Endothelial cell of umbilical vein (primary cell): Measurements from ENCODE around the gene MIS12. TPM values are rescaled to one million over a fixed set of nuclear protein-coding genes. Genes with fewer than 3 reads are reported as not detected.

ENCODE experiments used
- BruUV-seq: library from RNA; stranded (reverse); fragments of 400-500 nt; replicated peaks from 2 replicates; lab custom pipeline; 2021; lab: Mats Ljungman, UMichigan
- CTCF ChIA-PET: fragments of 300-600, 350-600 bp; sonication (Branson Sonifier 250); formaldehyde crosslinking; loops from one replicate; lab custom pipeline; 2021; ENCODE audit warnings: antibody characterized with exemption, inconsistent platforms; lab: Charles Lee
- POLR2A ChIA-PET: fragments of 300-600, 350-600 bp; sonication (Branson Sonifier 250); formaldehyde crosslinking; loops from one replicate; lab custom pipeline; 2021; ENCODE audit warnings: antibody characterized with exemption, inconsistent platforms; lab: Charles Lee
- DNase-seq: peaks from one replicate; pipeline ENCODE4 v3.0.0-alpha.2; 2011; ENCODE audit warnings: low read depth, low spot score
- FAIRE-seq: peaks from 2 replicates; lab custom pipeline; 2011; peaks lifted over from hg19 to GRCh38; lab: Jason Lieb, UNC
- H2AFZ ChIP-seq: 2 replicates; pipeline ENCODE4 v1.6.0; 2012; ENCODE audit warnings: low read depth, low read length, control low read depth, inconsistent platforms
- H3K27ac ChIP-seq: 2 replicates; pipeline ENCODE4 v1.5.1; 2011; ENCODE audit warnings: low read depth, mild to moderate bottlenecking, control low read depth, low read length, moderate library complexity; ENCODE audit not compliant: insufficient read depth
- H3K27me3 ChIP-seq, 2 experiments: 2 replicates each; pipeline versions ENCODE4 v1.6.0 to v1.6.1; 2011; ENCODE audit warnings: low read length in 2 of 2, mixed read lengths in 1 of 2; ENCODE audit not compliant: control insufficient read depth in 2 of 2, insufficient read depth in 2 of 2
- H3K36me3 ChIP-seq, 2 experiments: 2 replicates in 1 of 2; 3 replicates in 1 of 2; pipeline ENCODE4 v1.5.1; 2011; ENCODE audit warnings: low read length in 2 of 2, mild to moderate bottlenecking in 1 of 2, moderate library complexity in 1 of 2; ENCODE audit not compliant: control insufficient read depth in 2 of 2, insufficient read depth in 2 of 2; ENCODE audit errors: extremely low read depth in 1 of 2
- H3K4me1 ChIP-seq: 3 replicates; pipeline ENCODE4 v1.5.1; 2011; ENCODE audit warnings: mild to moderate bottlenecking, low read length; ENCODE audit not compliant: control insufficient read depth, insufficient read depth; ENCODE audit errors: extremely low read depth
- H3K4me2 ChIP-seq: 2 replicates; pipeline ENCODE4 v1.6.1; 2011; ENCODE audit warnings: low read length, control low read depth, mixed read lengths; ENCODE audit not compliant: insufficient read depth
- H3K4me3 ChIP-seq, 3 experiments: fragments of 200-600 bp in 1 of 3; sonication (generic), shearing (Covaris generic) in 1 of 3; replicated peaks in 1 of 3; 2 replicates each; pipeline ENCODE4 v1.5.1; 2011 to 2016; ENCODE audit warnings: control low read depth in 3 of 3, low read length in 3 of 3, mild to moderate bottlenecking in 2 of 3, inconsistent platforms in 1 of 3, low read depth in 1 of 3, moderate library complexity in 1 of 3; ENCODE audit not compliant: insufficient read depth in 1 of 3
- H3K79me2 ChIP-seq: 2 replicates; pipeline ENCODE4 v1.6.0; 2012; ENCODE audit warnings: low read length, inconsistent platforms; ENCODE audit not compliant: control insufficient read depth, insufficient read depth
- H3K9ac ChIP-seq: replicated peaks from 2 replicates; pipeline ENCODE3; 2011; ENCODE audit warnings: low read length, control low read depth; ENCODE audit not compliant: insufficient read depth; ENCODE audit errors: extremely low read depth
- H3K9me1 ChIP-seq: replicated peaks from 3 replicates; pipeline ENCODE4 v1.6.0; 2011; ENCODE audit warnings: mild to moderate bottlenecking, low read length; ENCODE audit not compliant: control insufficient read depth, insufficient read depth; ENCODE audit errors: extremely low read depth
- H3K9me3 ChIP-seq: replicated peaks from 2 replicates; pipeline ENCODE4 v1.5.1; 2012; ENCODE audit warnings: low read length, inconsistent platforms; ENCODE audit not compliant: control insufficient read depth, insufficient read depth
- H4K20me1 ChIP-seq: replicated peaks from 2 replicates; pipeline ENCODE3; 2011; ENCODE audit warnings: mild to moderate bottlenecking, low read length; ENCODE audit not compliant: control insufficient read depth, insufficient read depth; ENCODE audit errors: extremely low read depth
- EZH2 ChIP-seq: IDR thresholded peaks from 2 replicates; pipeline ENCODE4 v1.6.1; 2012; ENCODE audit warnings: borderline replicate concordance, low read depth, mild to moderate bottlenecking, moderate library complexity, low read length, inconsistent platforms; ENCODE audit not compliant: severe bottlenecking
- FOS ChIP-seq: IDR thresholded peaks from 2 replicates; pipeline ENCODE4 v1.6.1; 2011; ENCODE audit warnings: mild to moderate bottlenecking, low read length, moderate library complexity, borderline replicate concordance; ENCODE audit not compliant: insufficient read depth
- GATA2 ChIP-seq: IDR thresholded peaks from 2 replicates; pipeline ENCODE4 v1.7.0; 2011; ENCODE audit warnings: low read depth, mild to moderate bottlenecking, moderate library complexity, mixed read lengths, low read length; ENCODE audit not compliant: insufficient read length, insufficient read depth
- JUN ChIP-seq: IDR thresholded peaks from 2 replicates; pipeline ENCODE4 v1.6.1; 2011; ENCODE audit warnings: borderline replicate concordance, low read depth; ENCODE audit not compliant: insufficient read length, insufficient read depth
- MAX ChIP-seq: IDR thresholded peaks from 2 replicates; pipeline ENCODE4 v1.6.1; 2011; ENCODE audit not compliant: insufficient read depth, insufficient read length
- MYC ChIP-seq: IDR thresholded peaks from one replicate; pipeline ENCODE4 v1.6.1; 2011; ENCODE audit warnings: mild to moderate bottlenecking, low read depth, low read length
- POLR2A ChIP-seq: IDR thresholded peaks from 2 replicates; pipeline ENCODE4 v1.6.1; 2012; ENCODE audit warnings: low read depth, mild to moderate bottlenecking, control low read depth, low read length
- POLR2AphosphoS5 ChIP-seq: IDR thresholded peaks from 2 replicates; pipeline ENCODE4 v1.6.1; 2012; ENCODE audit warnings: low read depth, mild to moderate bottlenecking, control low read depth, low read length, moderate library complexity; ENCODE audit not compliant: insufficient read depth
- dilution Hi-C: fragments of 300-500 bp; cut with MboI; formaldehyde crosslinking; loops from one replicate; pipeline ENCODE4 v1.15.0; 2019; ENCODE audit warnings: low sequenced_read_pairs; ENCODE audit not compliant: extremely low pct_ligation_motif_present
- intact Hi-C: fragments of 100-400 bp; cut with micrococcal nuclease; formaldehyde crosslinking; loops from one replicate; pipeline ENCODE4 v1.10.0; 2022
- polyA plus RNA-seq, 4 experiments: library from polyadenylated mRNA; depleted of rRNA in 3 of 4; stranded (reverse) in 3 of 4; unstranded in 1 of 4; fragments of >200 nt; gene quantifications; 2 replicates each; pipeline versions ENCODE4 v1.2.1 to v1.2.3, GENCODE V29; 2011 to 2012; ENCODE audit warnings: missing spikeins in 1 of 4
- total RNA-seq: library from RNA; stranded (reverse); gene quantifications from 2 replicates; pipeline ENCODE4 v1.2.3, GENCODE V29; 2021
- TF ChIP-seq, protein P1 (sequence below), 2 donors: IDR thresholded peaks; 1 replicate in 1 of 2; 2 replicates in 1 of 2; pipeline ENCODE4 v1.5.1; 2011; ENCODE audit warnings: low read length in 2 of 2, mild to moderate bottlenecking in 2 of 2, moderate library complexity in 2 of 2, control low read depth in 1 of 2, inconsistent platforms in 1 of 2, low read depth in 1 of 2; ENCODE audit not compliant: insufficient read depth in 1 of 2; ENCODE audit errors: extremely low read depth in 1 of 2

MIS12 gene
- total and polyA plus RNA-seq, 2 donors (not counting 3 experiments of a cell fraction or from before 2014, with no cell fraction given), result 8.3 to 20.1 TPM

- BruUV-seq, result no TSS peak
- dilution Hi-C loops, result no loop called here
These were observed 13.3 kb downstream of the MIS12 start for GRCh38 chr17:5499476-5500231.

More at GRCh38 chr17:5499476-5500231, 13.3 kb downstream of the MIS12 start:
- Histone ChIP-seq H2AFZ (no peak overlapping the region), H3K79me2 (no peaks in the 10 kb centered on the region), H3K9ac (no peak overlapping the region), H3K27me3 (no peaks in the 10 kb centered on the region), H3K4me2 (peak overlapping the region; percentile 78), H3K27ac (no peak overlapping the region), H3K4me1 (peaks cover 5% of the 10 kb centered on the region), H3K9me3 (no peaks in the 10 kb centered on the region), H3K4me3 (peak overlapping the region in 2 of 3 experiments; percentile 56 to 79), H3K36me3 (peaks cover 0 to 3% of the 10 kb centered on the region in 2 experiments), H3K9me1 (no peaks in the 10 kb centered on the region), H4K20me1 (no peaks in the 10 kb centered on the region)
- TF ChIP-seq GATA2 (no peak), MYC (no peak), FOS (no peak), MAX (no peak), POLR2A (no peak), JUN (no peak), POLR2AphosphoS5 (no peak), EZH2 (no peak)
- TF ChIP-seq, protein P1, sequence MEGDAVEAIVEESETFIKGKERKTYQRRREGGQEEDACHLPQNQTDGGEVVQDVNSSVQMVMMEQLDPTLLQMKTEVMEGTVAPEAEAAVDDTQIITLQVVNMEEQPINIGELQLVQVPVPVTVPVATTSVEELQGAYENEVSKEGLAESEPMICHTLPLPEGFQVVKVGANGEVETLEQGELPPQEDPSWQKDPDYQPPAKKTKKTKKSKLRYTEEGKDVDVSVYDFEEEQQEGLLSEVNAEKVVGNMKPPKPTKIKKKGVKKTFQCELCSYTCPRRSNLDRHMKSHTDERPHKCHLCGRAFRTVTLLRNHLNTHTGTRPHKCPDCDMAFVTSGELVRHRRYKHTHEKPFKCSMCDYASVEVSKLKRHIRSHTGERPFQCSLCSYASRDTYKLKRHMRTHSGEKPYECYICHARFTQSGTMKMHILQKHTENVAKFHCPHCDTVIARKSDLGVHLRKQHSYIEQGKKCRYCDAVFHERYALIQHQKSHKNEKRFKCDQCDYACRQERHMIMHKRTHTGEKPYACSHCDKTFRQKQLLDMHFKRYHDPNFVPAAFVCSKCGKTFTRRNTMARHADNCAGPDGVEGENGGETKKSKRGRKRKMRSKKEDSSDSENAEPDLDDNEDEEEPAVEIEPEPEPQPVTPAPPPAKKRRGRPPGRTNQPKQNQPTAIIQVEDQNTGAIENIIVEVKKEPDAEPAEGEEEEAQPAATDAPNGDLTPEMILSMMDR (IDR thresholded peaks at IDR 0.05; ENCODE audit: extremely low read depth in 1 of 2, insufficient read depth in 1 of 2, low read depth in 1 of 2, low read length in 2 of 2), result no peak
- FAIRE-seq, result no peak
- ChIA-PET CTCF (interaction anchor here (1.1 to 2.0 kb wide), 6 partner anchors 8 to 936 kb away, joined by 3 to 7 read pairs (median 4); partner anchors contain the start of genes DERL2 and MIS12), POLR2A (interaction anchor here (0.6 kb wide), 1 partner anchor 33 kb away, joined by 9 read pairs; no protein-coding TSS in a partner anchor)
- intact Hi-C loops, result loop anchor here (1.0 kb wide), 1 partner anchor 27 kb away; no protein-coding TSS in a partner anchor
- DNase-seq, result no peak
